Measurements from ENCODE around the gene LYPD6. TPM values are rescaled to one million over a fixed set of nuclear protein-coding genes. Genes with fewer than 3 reads are reported as not detected.

LYPD6 gene
- total RNA-seq, 1 donor from 2014 or later, result 2.1 TPM

DNA sequence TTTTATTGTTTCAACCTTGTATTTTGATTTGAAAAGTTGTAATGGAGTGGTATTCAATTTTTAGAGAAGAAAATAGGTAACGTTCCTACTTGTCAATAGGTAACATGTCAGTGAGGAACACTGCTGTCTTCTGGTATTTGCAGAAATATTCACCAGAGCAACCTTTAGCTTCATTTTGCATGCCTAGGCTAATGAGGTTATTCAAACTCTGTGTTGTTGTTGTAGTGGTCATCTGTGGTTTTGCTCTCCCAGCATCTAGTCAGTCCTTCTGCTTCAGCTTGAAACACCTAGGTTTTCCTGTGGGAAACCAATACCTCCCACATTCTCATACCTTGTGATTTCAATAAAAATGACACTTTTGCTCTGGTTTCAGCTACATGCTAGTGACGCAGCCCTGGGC, 98.4 kb downstream of the LYPD6 start:
- TF ChIP-seq CTCF (IDR thresholded peaks at IDR 0.05), result no peak
- Mint-ChIP-seq H3K36me3 (ENCODE audit: unreplicated experiment) (no peaks in the 10 kb centered on the region), H3K27ac (ENCODE audit: unreplicated experiment) (no peak overlapping the region), H3K4me3 (ENCODE audit: unreplicated experiment) (no peak overlapping the region), H3K9me3 (ENCODE audit: unreplicated experiment) (no peaks in the 10 kb centered on the region), H3K27me3 (ENCODE audit: unreplicated experiment) (no peaks in the 10 kb centered on the region), H3K4me1 (ENCODE audit: unreplicated experiment) (peaks cover 21% of the 10 kb centered on the region)
- no peak for DNase-seq (ENCODE audit: extremely low spot score, unreplicated experiment)

DNA sequence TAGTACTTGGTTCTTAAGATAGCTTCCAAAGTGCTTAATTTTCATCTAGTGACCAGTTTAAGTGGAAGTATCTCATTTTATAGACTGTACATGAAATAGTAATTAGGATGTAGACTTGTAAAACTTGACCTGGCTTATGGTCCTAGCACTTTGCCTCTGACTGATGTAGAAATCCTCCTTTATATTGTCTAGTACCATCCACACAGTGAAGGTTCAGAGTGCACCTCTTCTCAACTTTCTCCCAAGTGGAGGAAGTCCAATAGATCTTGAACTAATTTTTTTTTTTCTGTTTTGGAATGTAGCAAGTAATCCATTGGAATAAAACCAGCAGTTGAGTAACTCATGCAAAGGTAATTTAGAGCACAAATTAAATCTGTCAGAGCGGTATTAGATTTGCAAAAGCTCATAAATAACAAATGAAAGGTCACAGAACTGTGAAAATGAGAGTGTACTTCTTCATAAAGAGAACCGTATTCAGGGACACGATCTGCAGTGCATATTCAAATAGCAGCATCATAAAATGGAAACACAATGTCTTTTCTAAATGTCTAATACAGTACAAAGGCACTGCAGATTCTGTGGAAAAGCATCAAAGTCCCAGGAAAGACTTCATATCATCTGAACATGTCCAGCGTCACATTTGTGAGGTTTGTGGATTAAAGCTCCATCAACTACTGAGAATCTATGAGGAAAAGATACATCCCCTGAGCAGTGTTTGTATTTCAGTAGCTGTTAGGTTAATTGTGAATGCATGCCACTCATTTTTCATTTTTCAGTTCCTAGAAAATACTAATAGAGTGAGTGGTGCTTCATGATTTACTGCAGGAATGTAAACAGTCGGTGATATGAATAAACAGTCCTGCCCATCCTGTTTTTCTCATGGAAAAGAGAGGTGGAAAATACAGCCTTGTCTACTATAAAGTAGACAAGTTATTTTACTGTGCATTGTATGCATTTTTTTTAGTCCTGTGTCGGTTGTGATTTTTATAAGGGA, 100.7 kb downstream of the LYPD6 start:
- H3K4me3 Mint-ChIP-seq (ENCODE audit: unreplicated experiment), result no peak overlapping the region
- peaks cover 21% of the 10 kb centered on the region for H3K4me1 Mint-ChIP-seq (ENCODE audit: unreplicated experiment)
- H3K9me3 Mint-ChIP-seq (ENCODE audit: unreplicated experiment), result no peaks in the 10 kb centered on the region
- H3K27me3 Mint-ChIP-seq (ENCODE audit: unreplicated experiment), result no peaks in the 10 kb centered on the region
- DNase-seq (ENCODE audit: extremely low spot score, unreplicated experiment), result no peak
- TF ChIP-seq CTCF (IDR thresholded peaks at IDR 0.05), result no peak
- no peaks in the 10 kb centered on the region for H3K36me3 Mint-ChIP-seq (ENCODE audit: unreplicated experiment)
- no peak overlapping the region for H3K27ac Mint-ChIP-seq (ENCODE audit: unreplicated experiment)

DNA sequence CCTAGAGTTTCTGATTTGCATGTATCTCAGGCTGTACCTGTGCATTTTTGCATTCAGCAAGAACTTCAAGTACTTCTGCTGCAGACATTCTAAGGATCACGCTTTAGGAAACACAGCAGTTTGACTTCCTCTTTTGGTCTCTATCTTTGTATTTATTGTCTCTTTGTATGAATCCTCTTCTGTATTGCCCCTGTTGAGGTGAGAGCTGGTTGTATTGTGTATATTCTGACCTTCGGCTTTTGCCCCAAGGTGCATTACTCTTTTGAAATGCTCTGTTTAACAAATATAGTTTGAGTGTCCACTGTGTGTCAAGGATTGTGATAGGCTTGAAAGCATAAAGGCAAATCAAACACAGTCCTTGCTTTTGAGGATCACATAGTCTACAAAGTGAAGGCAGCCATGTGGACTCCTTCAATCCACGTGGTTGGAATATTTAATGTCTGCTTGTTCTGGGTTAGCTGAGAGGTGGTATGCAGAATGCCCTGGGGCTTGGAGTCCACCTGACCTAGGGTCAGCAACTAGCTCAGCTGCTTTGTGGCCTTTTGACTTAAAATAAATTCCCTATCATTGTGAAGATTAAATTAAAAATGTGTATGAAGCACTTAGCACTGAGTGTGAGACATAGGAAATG, 108.1 kb downstream of the LYPD6 start:
- no peak for DNase-seq (ENCODE audit: extremely low spot score, unreplicated experiment)
- Mint-ChIP-seq H3K4me1 (ENCODE audit: unreplicated experiment) (peaks cover 10% of the 10 kb centered on the region), H3K9me3 (ENCODE audit: unreplicated experiment) (no peaks in the 10 kb centered on the region), H3K4me3 (ENCODE audit: unreplicated experiment) (no peak overlapping the region), H3K27ac (ENCODE audit: unreplicated experiment) (no peak overlapping the region), H3K27me3 (ENCODE audit: unreplicated experiment) (no peaks in the 10 kb centered on the region), H3K36me3 (ENCODE audit: unreplicated experiment) (no peaks in the 10 kb centered on the region)
- no peak for TF ChIP-seq CTCF (IDR thresholded peaks at IDR 0.05)

GRCh38 chr2:149441255-149441654, 110.9 kb downstream of the LYPD6 start:
- DNase-seq (ENCODE audit: extremely low spot score, unreplicated experiment), result no peak
- H3K4me3 Mint-ChIP-seq (ENCODE audit: unreplicated experiment), result no peak overlapping the region
- no peaks in the 10 kb centered on the region for H3K27me3 Mint-ChIP-seq (ENCODE audit: unreplicated experiment)
- H3K27ac Mint-ChIP-seq (ENCODE audit: unreplicated experiment), result no peak overlapping the region
- no peak for TF ChIP-seq CTCF (IDR thresholded peaks at IDR 0.05)
- H3K36me3 Mint-ChIP-seq (ENCODE audit: unreplicated experiment), result no peaks in the 10 kb centered on the region
- H3K9me3 Mint-ChIP-seq (ENCODE audit: unreplicated experiment), result no peaks in the 10 kb centered on the region
- peaks cover 10% of the 10 kb centered on the region for H3K4me1 Mint-ChIP-seq (ENCODE audit: unreplicated experiment)

GRCh38 chr2:149442346-149442745, 112.0 kb downstream of the LYPD6 start:
- Mint-ChIP-seq H3K4me1 (ENCODE audit: unreplicated experiment) (peaks cover 10% of the 10 kb centered on the region), H3K4me3 (ENCODE audit: unreplicated experiment) (no peak overlapping the region), H3K9me3 (ENCODE audit: unreplicated experiment) (no peaks in the 10 kb centered on the region), H3K27ac (ENCODE audit: unreplicated experiment) (no peak overlapping the region), H3K27me3 (ENCODE audit: unreplicated experiment) (no peaks in the 10 kb centered on the region), H3K36me3 (ENCODE audit: unreplicated experiment) (no peaks in the 10 kb centered on the region)
- DNase-seq (ENCODE audit: extremely low spot score, unreplicated experiment), result no peak
- no peak for TF ChIP-seq CTCF (IDR thresholded peaks at IDR 0.05)

All from osteocyte (in vitro differentiated cells).